ENCODE data around the gene AMDHD2. TPM values are rescaled to one million over a fixed set of nuclear protein-coding genes. Genes with fewer than 3 reads are reported as not detected.
"Not testable (repeated sequence)": the region's sequence is repeated elsewhere in the genome, so short reads cannot be mapped to it uniquely, and the experiment has no call there.

AMDHD2 gene
- total RNA-seq, 4 donors from 2014 or later = 20.0 to 33.2 (median 26.4) TPM

DNA sequence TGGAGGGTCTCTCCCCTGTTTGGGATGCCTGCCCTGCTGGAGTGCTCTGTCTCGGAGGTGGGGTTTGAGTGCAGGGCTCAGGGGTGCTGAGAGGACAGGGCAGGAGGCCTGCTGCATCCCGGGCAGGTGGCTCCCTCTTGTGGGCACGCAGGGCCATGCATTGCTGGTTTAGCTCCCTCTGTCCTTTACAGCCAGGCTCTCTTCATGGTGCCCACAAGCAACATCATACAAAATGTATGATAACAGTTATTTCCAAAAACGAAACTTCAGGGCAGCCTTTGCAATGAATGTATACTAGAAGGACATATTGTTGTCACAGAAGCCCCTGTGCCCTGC, 40.6 kb downstream of the AMDHD2 start:
- intact Hi-C loops (cut with DNase I); DNase-seq (ENCODE audit: extremely low spot score); H3K36me3 ChIP-seq; H3K4me1 ChIP-seq; H3K27ac ChIP-seq (replicated peaks in 1 of 4); H3K4me3 ChIP-seq; H3K9me3 ChIP-seq; H3K27me3 ChIP-seq: not testable (repeated sequence)
- TF ChIP-seq CTCF (IDR thresholded peaks at IDR 0.05) = peak in 2 of 3 experiments; percentile 28 to 40
- no CpG with 5 or more reads among the region's 4 CpGs for WGBS

DNA sequence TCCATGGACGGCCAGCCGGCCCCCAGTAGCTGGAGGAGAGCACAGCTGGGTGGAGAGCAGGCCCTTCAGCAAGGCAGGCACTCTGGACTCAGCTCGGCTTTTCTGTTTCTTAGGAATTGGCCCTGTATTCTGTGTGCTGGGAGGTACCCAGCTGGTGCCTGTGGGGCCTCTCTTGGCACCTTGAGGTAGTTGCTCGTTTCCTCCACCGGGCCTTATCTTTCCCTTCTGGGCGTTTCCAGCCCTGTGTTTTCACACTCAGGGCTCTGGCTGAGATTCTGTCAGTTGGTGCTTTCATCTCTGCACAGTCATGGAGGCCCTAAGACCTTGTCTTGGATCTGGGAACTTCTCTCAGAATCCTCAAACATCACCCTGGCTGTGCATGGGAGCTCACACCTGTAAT, 47.3 kb downstream of the AMDHD2 start:
- DNase-seq (ENCODE audit: extremely low spot score); intact Hi-C loops (cut with DNase I); H3K4me3 ChIP-seq; H3K27ac ChIP-seq (replicated peaks in 1 of 4); H3K4me1 ChIP-seq; H3K9me3 ChIP-seq; H3K27me3 ChIP-seq; H3K36me3 ChIP-seq: not testable (repeated sequence)
- no CpG with 5 or more reads among the region's 6 CpGs for WGBS

- H3K4me1 ChIP-seq; H3K9me3 ChIP-seq; H3K27ac ChIP-seq (replicated peaks in 1 of 4); H3K36me3 ChIP-seq; intact Hi-C loops (cut with DNase I); DNase-seq (ENCODE audit: extremely low spot score); H3K27me3 ChIP-seq; H3K4me3 ChIP-seq: not testable (repeated sequence)
- no CpG with 5 or more reads among the region's 11 CpGs for WGBS
Measured at GRCh38 chr16:2568573-2568972, 48.4 kb downstream of the AMDHD2 start.

DNA sequence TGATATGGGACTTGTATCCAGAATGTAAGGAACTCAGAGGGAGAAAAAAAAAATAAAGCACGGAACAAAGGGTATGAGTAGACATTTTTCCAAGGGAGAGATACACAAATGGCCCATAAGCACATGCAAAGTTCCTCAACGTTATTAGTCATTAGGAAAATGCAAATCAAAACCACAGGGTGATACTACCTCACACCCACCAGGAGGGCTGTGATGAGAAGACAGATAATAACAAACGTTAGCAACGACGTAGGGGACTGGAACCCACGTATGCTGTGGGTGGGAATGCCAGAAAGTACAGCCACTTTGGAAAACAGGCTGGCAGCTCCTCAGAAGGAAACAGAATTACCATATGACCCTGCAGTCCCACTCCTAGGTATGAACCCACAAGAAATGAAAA, 52.5 kb downstream of the AMDHD2 start:
- H3K4me1 ChIP-seq; DNase-seq (ENCODE audit: extremely low spot score); H3K4me3 ChIP-seq; H3K27ac ChIP-seq (replicated peaks in 1 of 4); H3K27me3 ChIP-seq; intact Hi-C loops (cut with DNase I); H3K9me3 ChIP-seq; H3K36me3 ChIP-seq: not testable (repeated sequence)
- no CpG with 5 or more reads among the region's 6 CpGs for WGBS

DNA sequence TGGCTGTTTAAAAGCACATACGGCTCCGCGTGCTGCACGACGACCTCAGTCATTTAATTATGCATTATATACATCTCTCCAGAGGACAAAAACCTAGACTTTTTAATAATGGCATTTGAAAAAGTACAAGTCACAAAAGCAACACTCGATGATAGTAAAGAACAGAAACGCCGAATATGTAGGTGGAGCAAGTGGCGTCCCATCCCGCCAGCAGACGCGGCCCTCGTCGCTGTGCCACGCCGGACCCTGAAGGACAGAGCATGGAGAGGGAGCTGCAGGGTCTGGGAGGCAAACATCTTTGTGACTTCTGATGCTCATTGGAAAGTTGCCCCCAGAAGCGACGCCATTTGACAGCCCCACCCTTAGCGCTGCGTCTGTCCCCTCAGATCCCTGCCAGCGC, 55.7 kb downstream of the AMDHD2 start:
- intact Hi-C loops (cut with DNase I); H3K4me1 ChIP-seq; H3K4me3 ChIP-seq; H3K27me3 ChIP-seq; H3K36me3 ChIP-seq; DNase-seq (ENCODE audit: extremely low spot score); H3K9me3 ChIP-seq; H3K27ac ChIP-seq (replicated peaks in 1 of 4): not testable (repeated sequence)
- no CpG with 5 or more reads among the region's 21 CpGs for WGBS

GRCh38 chr16:2577044-2577443, 56.9 kb downstream of the AMDHD2 start:
- H3K27me3 ChIP-seq; H3K9me3 ChIP-seq; H3K4me1 ChIP-seq; H3K36me3 ChIP-seq; H3K27ac ChIP-seq (replicated peaks in 1 of 4); intact Hi-C loops (cut with DNase I); DNase-seq (ENCODE audit: extremely low spot score); H3K4me3 ChIP-seq: not testable (repeated sequence)
- no CpG with 5 or more reads among the region's 26 CpGs for WGBS

GRCh38 chr16:2578905-2579304, 58.7 kb downstream of the AMDHD2 start:
- H3K9me3 ChIP-seq; H3K36me3 ChIP-seq; intact Hi-C loops (cut with DNase I); DNase-seq (ENCODE audit: extremely low spot score); H3K27ac ChIP-seq (replicated peaks in 1 of 4); H3K27me3 ChIP-seq; H3K4me1 ChIP-seq; H3K4me3 ChIP-seq: not testable (repeated sequence)
- no CpG with 5 or more reads among the region's 12 CpGs for WGBS

- intact Hi-C loops (cut with DNase I); H3K9me3 ChIP-seq; DNase-seq (ENCODE audit: extremely low spot score); H3K27ac ChIP-seq (replicated peaks in 1 of 4); H3K4me3 ChIP-seq; H3K27me3 ChIP-seq; H3K4me1 ChIP-seq: not testable (repeated sequence)
- peaks cover 0 to 12% (median 5%) of the 10 kb centered on the region in 4 donors for H3K36me3 ChIP-seq
- no CpG with 5 or more reads among the region's 11 CpGs for WGBS
Measured at GRCh38 chr16:2580143-2580542, 60.0 kb downstream of the AMDHD2 start.

DNA sequence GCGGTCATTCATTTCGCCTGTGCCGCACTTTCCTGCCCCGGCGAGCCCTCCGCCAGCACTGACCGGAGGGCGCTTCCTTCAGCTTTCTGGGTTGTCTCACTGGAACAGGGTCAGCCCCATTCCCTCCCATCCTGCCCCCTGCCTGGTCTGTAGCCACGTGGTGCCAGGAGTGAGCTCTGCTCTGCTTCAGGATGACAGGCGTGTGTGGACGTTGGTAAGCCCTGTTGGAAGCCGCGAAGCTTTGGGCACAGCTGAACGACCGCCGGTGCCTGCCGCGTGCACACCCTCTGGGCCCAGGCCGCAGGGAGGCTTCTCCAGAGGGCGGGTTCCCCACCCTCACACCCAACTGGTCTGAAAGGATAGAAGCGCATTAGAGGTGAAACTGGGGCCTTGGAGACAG, 60.6 kb downstream of the AMDHD2 start:
- intact Hi-C loops (cut with DNase I); H3K27ac ChIP-seq (replicated peaks in 1 of 4); H3K4me3 ChIP-seq; H3K27me3 ChIP-seq; H3K9me3 ChIP-seq; DNase-seq (ENCODE audit: extremely low spot score): not testable (repeated sequence)
- Histone ChIP-seq H3K4me1 (peaks cover 6 to 11% (median 10%) of the 10 kb centered on the region in 4 donors), H3K36me3 (peaks cover 2 to 19% (median 11%) of the 10 kb centered on the region in 4 donors)
- no CpG with 5 or more reads among the region's 21 CpGs for WGBS

Small RNA genes within 50 kb of the gene (small RNA-seq; reads per million reads assigned to genes)
- gene AC093525.1 (0 reads per million in 3 donors), gene MIR3178 (0 to 0.19 (median 0) reads per million in 3 donors)

Other genes with a start within 250 kb of the AMDHD2 start
- gene ABCA3, start 179.6 kb upstream of the AMDHD2 start, total RNA-seq = 10 to 100 TPM; 10.4 to 30.7 (median 18.1) TPM
- 1 to 10 TPM in 3 of 4 donors, under 1 TPM in 1; 0.83 to 2.5 (median 1.5) TPM for gene CCNF, start 90.9 kb upstream of the AMDHD2 start, total RNA-seq
- 1 to 10 TPM in 1 of 4 donors, not detected in 3; 1.5 TPM for gene TEDC2, start 60.3 kb upstream of the AMDHD2 start, total RNA-seq
- under 1 TPM in 3 of 4 donors, not detected in 1; 0.19 to 0.42 (median 0.29) TPM for gene NTN3, start 49.1 kb upstream of the AMDHD2 start, total RNA-seq
- gene TBC1D24, start 45.2 kb upstream of the AMDHD2 start, total RNA-seq = 10 to 100 TPM in 2 of 4 donors, 1 to 10 TPM in 2; 7.0 to 14.1 (median 11.5) TPM
- 10 to 100 TPM; 42.8 to 85.0 (median 69.0) TPM for gene ATP6V0C, start 6.4 kb upstream of the AMDHD2 start, total RNA-seq
- gene CEMP1, start 11.0 kb downstream of the AMDHD2 start, total RNA-seq = not detected
- 10 to 100 TPM; 28.3 to 45.7 (median 35.0) TPM for gene PDPK1, start 17.6 kb downstream of the AMDHD2 start, total RNA-seq
- gene KCTD5, start 162.2 kb downstream of the AMDHD2 start, total RNA-seq = 10 to 100 TPM in 3 of 4 donors, 1 to 10 TPM in 1; 9.1 to 22.1 (median 15.7) TPM
- 1 to 10 TPM in 3 of 4 donors, under 1 TPM in 1; 0.75 to 4.2 (median 2.2) TPM for gene PRSS27, start 199.9 kb downstream of the AMDHD2 start, total RNA-seq
- 100 to 1,000 TPM; 126 to 325 (median 234) TPM for gene SRRM2, start 232.3 kb downstream of the AMDHD2 start, total RNA-seq